Measurements from ENCODE around the gene SLC27A5. TPM values are rescaled to one million over a fixed set of nuclear protein-coding genes. Genes with fewer than 3 reads are reported as not detected.

SLC27A5 gene
- total and polyA plus RNA-seq, 2 of the 13 experiments (the other 11 are each of a cell fraction or from before 2014, with no cell fraction given) = 30.3 to 40.2 TPM

GRCh38 chr19:58558623-58559274 lies 47.0 kb upstream of the SLC27A5 start (continued):
- TF ChIP-seq, protein P1, sequence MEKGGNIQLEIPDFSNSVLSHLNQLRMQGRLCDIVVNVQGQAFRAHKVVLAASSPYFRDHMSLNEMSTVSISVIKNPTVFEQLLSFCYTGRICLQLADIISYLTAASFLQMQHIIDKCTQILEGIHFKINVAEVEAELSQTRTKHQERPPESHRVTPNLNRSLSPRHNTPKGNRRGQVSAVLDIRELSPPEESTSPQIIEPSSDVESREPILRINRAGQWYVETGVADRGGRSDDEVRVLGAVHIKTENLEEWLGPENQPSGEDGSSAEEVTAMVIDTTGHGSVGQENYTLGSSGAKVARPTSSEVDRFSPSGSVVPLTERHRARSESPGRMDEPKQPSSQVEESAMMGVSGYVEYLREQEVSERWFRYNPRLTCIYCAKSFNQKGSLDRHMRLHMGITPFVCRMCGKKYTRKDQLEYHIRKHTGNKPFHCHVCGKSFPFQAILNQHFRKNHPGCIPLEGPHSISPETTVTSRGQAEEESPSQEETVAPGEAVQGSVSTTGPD (CRISPR knock-in tag; IDR thresholded peaks at IDR 0.05) = no peak
- TF ChIP-seq NFE2 (CRISPR knock-in tag; IDR thresholded peaks at IDR 0.05) = no peak
- no peak; the same call in 1 of the 2 replicates for TF ChIP-seq ZBTB39 (CRISPR knock-in tag; IDR thresholded peaks at IDR 0.05)
- TF ChIP-seq, protein P2, sequence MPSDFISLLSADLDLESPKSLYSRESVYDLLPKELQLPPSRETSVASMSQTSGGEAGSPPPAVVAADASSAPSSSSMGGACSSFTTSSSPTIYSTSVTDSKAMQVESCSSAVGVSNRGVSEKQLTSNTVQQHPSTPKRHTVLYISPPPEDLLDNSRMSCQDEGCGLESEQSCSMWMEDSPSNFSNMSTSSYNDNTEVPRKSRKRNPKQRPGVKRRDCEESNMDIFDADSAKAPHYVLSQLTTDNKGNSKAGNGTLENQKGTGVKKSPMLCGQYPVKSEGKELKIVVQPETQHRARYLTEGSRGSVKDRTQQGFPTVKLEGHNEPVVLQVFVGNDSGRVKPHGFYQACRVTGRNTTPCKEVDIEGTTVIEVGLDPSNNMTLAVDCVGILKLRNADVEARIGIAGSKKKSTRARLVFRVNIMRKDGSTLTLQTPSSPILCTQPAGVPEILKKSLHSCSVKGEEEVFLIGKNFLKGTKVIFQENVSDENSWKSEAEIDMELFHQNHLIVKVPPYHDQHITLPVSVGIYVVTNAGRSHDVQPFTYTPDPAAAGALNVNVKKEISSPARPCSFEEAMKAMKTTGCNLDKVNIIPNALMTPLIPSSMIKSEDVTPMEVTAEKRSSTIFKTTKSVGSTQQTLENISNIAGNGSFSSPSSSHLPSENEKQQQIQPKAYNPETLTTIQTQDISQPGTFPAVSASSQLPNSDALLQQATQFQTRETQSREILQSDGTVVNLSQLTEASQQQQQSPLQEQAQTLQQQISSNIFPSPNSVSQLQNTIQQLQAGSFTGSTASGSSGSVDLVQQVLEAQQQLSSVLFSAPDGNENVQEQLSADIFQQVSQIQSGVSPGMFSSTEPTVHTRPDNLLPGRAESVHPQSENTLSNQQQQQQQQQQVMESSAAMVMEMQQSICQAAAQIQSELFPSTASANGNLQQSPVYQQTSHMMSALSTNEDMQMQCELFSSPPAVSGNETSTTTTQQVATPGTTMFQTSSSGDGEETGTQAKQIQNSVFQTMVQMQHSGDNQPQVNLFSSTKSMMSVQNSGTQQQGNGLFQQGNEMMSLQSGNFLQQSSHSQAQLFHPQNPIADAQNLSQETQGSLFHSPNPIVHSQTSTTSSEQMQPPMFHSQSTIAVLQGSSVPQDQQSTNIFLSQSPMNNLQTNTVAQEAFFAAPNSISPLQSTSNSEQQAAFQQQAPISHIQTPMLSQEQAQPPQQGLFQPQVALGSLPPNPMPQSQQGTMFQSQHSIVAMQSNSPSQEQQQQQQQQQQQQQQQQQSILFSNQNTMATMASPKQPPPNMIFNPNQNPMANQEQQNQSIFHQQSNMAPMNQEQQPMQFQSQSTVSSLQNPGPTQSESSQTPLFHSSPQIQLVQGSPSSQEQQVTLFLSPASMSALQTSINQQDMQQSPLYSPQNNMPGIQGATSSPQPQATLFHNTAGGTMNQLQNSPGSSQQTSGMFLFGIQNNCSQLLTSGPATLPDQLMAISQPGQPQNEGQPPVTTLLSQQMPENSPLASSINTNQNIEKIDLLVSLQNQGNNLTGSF (CRISPR knock-in tag; IDR thresholded peaks at IDR 0.05) = peak; percentile 88; the same call in 1 of the 2 replicates
- TF ChIP-seq ZNF142 (CRISPR knock-in tag; IDR thresholded peaks at IDR 0.05) = peak; percentile 85; the same call in 1 of the 2 replicates
- TF ChIP-seq IRF9 (CRISPR knock-in tag; IDR thresholded peaks at IDR 0.05; ENCODE audit: borderline replicate concordance) = peak; percentile 54; the same call in 1 of the 2 replicates
- TF ChIP-seq, protein P3, sequence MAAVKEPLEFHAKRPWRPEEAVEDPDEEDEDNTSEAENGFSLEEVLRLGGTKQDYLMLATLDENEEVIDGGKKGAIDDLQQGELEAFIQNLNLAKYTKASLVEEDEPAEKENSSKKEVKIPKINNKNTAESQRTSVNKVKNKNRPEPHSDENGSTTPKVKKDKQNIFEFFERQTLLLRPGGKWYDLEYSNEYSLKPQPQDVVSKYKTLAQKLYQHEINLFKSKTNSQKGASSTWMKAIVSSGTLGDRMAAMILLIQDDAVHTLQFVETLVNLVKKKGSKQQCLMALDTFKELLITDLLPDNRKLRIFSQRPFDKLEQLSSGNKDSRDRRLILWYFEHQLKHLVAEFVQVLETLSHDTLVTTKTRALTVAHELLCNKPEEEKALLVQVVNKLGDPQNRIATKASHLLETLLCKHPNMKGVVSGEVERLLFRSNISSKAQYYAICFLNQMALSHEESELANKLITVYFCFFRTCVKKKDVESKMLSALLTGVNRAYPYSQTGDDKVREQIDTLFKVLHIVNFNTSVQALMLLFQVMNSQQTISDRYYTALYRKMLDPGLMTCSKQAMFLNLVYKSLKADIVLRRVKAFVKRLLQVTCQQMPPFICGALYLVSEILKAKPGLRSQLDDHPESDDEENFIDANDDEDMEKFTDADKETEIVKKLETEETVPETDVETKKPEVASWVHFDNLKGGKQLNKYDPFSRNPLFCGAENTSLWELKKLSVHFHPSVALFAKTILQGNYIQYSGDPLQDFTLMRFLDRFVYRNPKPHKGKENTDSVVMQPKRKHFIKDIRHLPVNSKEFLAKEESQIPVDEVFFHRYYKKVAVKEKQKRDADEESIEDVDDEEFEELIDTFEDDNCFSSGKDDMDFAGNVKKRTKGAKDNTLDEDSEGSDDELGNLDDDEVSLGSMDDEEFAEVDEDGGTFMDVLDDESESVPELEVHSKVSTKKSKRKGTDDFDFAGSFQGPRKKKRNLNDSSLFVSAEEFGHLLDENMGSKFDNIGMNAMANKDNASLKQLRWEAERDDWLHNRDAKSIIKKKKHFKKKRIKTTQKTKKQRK (IDR thresholded peaks at IDR 0.05; ENCODE audit: low read length) = no peak

Measured in HepG2 (cell line).